Stimulated activated CD8-positive, alpha-beta memory T cell treated with anti-CD3 and anti-CD28 coated beads, Interleukin-7, amount 100 ng/mL, for 1 hour (primary cell): ENCODE data around the gene SLC25A44.
"Not testable (repeated sequence)": the region's sequence is repeated elsewhere in the genome, so short reads cannot be mapped to it uniquely, and the experiment has no call there.

Experiments
- DNase-seq, 2 donors: peaks; one replicate each; pipeline ENCODE4 v3.0.0-alpha.2; 2020; ENCODE audit warnings: low read depth in 2 of 2

SLC25A44 gene

GRCh38 chr1:156204686-156205085 lies 10.8 kb downstream of the SLC25A44 start:
- DNase-seq = no peak

GRCh38 chr1:156211243-156211642 lies 17.3 kb downstream of the SLC25A44 start:
- DNase-seq = no peak

- no peak for DNase-seq
Measured at GRCh38 chr1:156212130-156212529, 18.2 kb downstream of the SLC25A44 start.

GRCh38 chr1:156212833-156213643 lies 19.1 kb downstream of the SLC25A44 start, which contains the start of gene PMF1:
TSS of gene PMF1 (plus strand) at chr1:156213007. CDS start at chr1:156213016, 9 bp downstream.
- peak; percentile 83 to 91 for DNase-seq

GRCh38 chr1:156213644-156213966 lies 19.7 kb downstream of the SLC25A44 start:
- DNase-seq = no peak

GRCh38 chr1:156214024-156214748 lies 20.3 kb downstream of the SLC25A44 start:
- DNase-seq = no peak

GRCh38 chr1:156216361-156217086 lies 22.6 kb downstream of the SLC25A44 start:
- not testable (repeated sequence) for DNase-seq

GRCh38 chr1:156217871-156218270 lies 24.0 kb downstream of the SLC25A44 start:
- DNase-seq = no peak

- DNase-seq = no peak
Measured at GRCh38 chr1:156220226-156220625, 26.3 kb downstream of the SLC25A44 start.

GRCh38 chr1:156221986-156222692 lies 28.2 kb downstream of the SLC25A44 start:
- DNase-seq = no peak

GRCh38 chr1:156225677-156226014 lies 31.7 kb downstream of the SLC25A44 start:
- DNase-seq = no peak

- DNase-seq = no peak
Measured at GRCh38 chr1:156226116-156226538, 32.2 kb downstream of the SLC25A44 start.

GRCh38 chr1:156226782-156227181 lies 32.9 kb downstream of the SLC25A44 start:
- DNase-seq = no peak

GRCh38 chr1:156228501-156228900 lies 34.6 kb downstream of the SLC25A44 start:
- DNase-seq = no peak

GRCh38 chr1:156229809-156230472 lies 36.0 kb downstream of the SLC25A44 start:
- no peak for DNase-seq

- DNase-seq = no peak
Measured at GRCh38 chr1:156230473-156230837, 36.6 kb downstream of the SLC25A44 start.

GRCh38 chr1:156232201-156232894 lies 38.4 kb downstream of the SLC25A44 start:
- no peak for DNase-seq

- DNase-seq = no peak
Measured at GRCh38 chr1:156233426-156234127, 39.7 kb downstream of the SLC25A44 start.

GRCh38 chr1:156236164-156236563 lies 42.3 kb downstream of the SLC25A44 start:
- no peak for DNase-seq

- no peak for DNase-seq
Measured at GRCh38 chr1:156238248-156238647, 44.3 kb downstream of the SLC25A44 start.
